HT-29 (cell line): ENCODE data around the gene KCNA3. TPM values are rescaled to one million over a fixed set of nuclear protein-coding genes. Genes with fewer than 3 reads are reported as not detected.

ENCODE experiments used
- DNase-seq: peaks from one replicate; pipeline ENCODE4 v3.0.0-alpha.2; 2015; ENCODE audit warnings: low spot score
- total RNA-seq: library from RNA; depleted of rRNA; stranded (reverse); fragments of >200 nt; shearing (Covaris generic); gene quantifications from 2 replicates; pipeline ENCODE4 v1.2.3, GENCODE V29; 2014; rRNA removed

The KCNA3 gene
- total RNA-seq, 1 experiment from 2014 or later: not detected

GRCh38 chr1:110639724-110640386, 34.9 kb downstream of the KCNA3 start:
- no peak for DNase-seq

DNA sequence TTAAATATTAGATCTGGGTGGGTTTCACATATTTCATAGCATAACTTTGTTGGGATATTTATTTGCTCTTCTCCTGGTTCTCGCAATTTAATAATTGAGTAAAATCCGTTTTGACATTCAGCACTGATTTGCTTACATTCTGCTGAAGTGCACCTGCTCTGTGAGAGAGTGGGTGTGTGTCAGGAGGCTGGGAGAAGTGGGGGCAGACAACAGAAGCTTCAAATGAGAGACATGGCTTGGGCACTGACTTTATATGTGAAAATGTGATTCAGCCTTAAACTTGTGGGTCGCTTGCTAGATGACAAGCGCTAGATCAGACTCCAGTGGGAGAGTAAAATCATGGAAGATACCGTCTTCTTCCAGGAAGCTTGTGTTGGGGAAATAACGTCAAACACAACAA, 36.2 kb downstream of the KCNA3 start:
- no peak for DNase-seq

GRCh38 chr1:110638058-110638457, 36.7 kb downstream of the KCNA3 start:
- no peak for DNase-seq

- no peak for DNase-seq
Observed at GRCh38 chr1:110637475-110637874, 37.3 kb downstream of the KCNA3 start.

GRCh38 chr1:110636149-110636935, 38.4 kb downstream of the KCNA3 start:
- no peak for DNase-seq

GRCh38 chr1:110635434-110635833, 39.3 kb downstream of the KCNA3 start:
- no peak for DNase-seq

DNA sequence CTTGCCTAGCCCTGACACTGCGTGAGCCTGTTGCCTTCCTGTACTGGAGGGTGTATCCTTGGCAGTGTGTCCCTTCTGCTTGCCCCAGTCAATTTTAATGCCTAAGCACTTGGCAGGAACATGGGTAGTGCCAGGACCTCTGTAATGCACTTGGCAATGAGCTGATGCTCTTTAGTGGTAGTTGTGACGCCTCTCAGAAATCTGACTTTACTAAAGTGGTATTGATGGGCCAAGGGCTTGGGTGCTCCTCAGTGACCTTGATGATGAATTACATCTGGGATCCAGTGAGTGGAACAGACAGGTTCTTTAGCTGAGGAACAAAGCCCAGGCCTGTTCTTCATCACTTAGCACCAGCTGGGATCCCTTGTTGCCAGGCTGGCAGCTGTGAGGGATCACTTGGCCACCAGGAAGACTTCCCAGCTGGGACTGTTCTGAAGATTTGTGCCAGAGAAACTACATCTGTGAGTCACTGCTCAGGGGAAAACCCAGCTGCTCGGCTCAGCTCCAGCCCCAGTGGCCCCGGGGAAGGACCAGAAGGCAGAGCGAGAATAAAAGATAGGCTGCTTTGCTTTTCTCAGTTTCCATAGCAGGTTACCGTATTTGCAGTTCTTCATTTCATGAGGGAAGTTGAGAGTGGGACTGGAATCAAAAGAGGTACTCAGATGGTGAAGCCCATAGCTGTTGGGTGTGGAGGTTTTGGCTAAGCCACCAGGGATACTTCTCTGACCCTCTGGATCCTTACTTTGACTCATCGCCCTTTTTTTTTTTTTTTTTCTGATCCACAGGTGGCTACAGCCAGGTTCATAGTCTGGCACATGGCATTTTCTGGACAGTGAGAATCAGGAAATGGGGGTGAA, 40.1 kb downstream of the KCNA3 start:
- DNase-seq: no peak

DNA sequence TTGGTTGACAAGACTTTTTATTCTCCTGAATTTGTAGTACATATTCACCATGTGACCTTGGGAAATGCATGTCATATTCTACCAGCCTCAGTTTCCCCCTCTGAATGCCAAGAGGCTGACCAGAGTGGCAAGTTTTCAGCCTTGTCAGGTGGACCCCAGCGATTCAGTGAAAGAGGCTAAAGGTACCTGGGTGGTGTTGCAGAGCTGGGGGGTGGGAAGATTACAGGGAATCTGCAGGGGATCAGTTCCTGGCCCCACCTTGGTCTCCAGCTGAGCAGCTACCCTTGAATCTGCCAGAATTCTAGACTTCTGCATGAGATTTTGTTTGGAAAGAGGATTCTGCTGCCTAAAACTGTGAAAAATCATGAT, 40.7 kb downstream of the KCNA3 start:
- DNase-seq: no peak

- DNase-seq: no peak
Observed at GRCh38 chr1:110633646-110634030, 41.1 kb downstream of the KCNA3 start.

GRCh38 chr1:110631836-110632620, 42.7 kb downstream of the KCNA3 start:
- DNase-seq: no peak

DNA sequence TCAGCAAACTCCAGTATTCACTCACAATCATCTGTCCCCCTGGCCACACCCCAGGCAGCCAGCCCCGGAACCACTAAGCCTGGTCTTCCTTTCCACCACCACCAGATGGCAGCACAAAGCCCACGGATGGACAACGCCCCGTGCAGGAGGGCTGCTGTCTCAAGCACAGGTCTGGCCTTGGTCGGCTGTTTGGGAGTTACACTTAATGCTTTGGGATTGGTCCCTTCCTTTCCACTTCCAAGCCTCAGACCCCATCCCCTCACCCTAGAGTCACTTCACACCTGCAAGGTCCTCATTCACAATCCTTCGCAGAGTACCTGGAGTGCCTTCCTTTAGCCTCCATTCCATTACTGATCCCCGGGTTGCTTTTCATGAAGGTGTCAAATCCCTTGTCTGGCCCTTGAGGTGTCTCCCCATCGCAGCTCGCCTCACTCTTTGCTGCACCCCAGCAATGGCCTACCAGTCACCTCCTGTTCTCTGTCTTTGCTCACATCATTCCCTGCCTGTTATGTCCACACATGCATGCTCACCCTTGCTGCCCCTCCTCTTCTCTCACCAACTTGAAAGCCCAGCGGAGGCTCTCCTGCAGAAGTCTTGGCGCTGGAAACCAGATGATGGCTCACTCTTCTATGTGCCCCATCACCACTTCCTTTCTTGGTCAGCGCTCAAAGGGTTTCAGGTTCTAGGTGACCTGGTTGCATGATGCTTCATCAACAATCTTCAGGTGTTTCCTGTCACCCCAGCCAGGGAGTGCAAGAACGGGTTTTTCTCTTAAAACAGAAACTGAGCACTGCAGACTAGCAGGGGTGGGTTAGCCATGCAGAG, 43.7 kb downstream of the KCNA3 start:
- peak; percentile 69 for DNase-seq

DNA sequence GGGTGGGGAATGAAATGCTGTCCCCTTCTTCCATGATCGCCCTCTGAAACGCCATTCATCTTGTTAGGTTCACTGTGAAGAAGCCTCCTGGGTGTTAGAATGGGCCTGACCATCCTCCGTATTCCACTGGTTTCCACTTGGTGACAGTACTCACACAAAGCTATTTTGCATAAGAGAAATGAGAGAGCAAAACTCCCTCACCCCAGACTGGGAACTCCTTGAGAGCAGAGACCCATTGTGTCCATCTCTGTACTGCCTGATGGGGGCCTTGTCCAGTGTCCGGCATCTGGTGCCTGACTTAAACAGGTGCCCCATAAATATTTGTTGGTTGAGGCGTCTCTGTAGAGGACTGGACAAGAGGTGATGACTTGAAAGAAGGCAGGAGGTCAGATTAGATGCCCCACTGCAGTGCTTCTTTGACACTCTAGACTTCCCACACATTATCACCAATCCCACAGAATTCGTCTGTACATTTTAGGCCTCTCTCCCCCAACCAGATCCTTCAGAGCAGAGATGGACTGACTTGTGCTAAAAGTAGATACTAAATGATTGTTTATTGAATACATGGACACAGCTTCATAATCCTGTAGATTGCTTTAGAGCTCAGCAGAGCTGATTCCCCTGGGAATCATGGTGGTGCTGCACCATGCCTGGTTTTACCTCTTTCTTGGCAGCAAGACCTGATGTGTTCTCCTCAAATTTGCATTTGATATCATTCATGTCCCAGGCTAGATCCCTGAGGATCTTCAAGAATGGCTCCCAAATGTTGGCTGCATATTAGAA, 46.2 kb downstream of the KCNA3 start:
- no peak for DNase-seq

DNA sequence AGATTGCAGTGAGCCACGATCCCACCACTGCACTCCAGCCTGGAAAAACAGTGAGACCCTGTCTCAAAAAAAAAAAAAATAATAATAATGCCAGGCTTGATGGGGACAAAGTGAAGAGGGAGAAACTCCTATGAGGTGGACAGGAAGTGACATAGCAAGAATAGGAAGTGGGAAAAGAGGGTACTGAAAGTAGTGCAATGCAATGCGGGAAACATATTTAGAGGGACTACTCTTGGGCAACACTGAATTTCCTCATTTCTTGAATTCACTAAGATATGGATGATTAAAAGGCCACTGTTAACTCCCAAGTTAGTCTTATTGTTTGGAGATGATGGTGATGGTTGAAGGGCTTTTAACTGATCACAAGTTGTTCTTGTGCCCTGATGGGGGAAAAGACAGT, 47.0 kb downstream of the KCNA3 start:
- DNase-seq: no peak

DNA sequence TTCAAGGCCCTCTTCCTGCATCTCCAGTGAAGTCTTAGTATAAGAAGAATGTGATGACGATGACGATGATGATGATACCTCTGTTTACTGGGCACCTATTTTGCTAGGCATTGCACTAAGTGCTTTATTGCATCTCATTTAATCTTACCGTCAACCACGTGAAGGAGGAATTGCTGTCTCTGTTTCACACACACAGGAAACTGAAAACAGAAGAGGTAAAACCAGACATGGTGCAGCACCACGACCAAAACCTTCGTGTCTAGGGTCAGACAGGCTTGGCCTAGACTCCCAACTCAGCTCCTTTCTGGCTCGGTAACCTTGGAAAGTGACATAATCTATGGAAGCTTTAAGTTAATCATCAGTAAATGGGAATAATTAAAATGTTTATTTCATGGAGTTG, 47.9 kb downstream of the KCNA3 start:
- no peak for DNase-seq

Other genes starting within 250 kb of the KCNA3 start
- gene PROK1, start 223.8 kb downstream of the KCNA3 start, total RNA-seq: not detected in 2 replicates
- gene KCNA10, start 155.8 kb downstream of the KCNA3 start, total RNA-seq: not detected in 2 replicates
- gene KCNA2, start 68.6 kb downstream of the KCNA3 start, total RNA-seq: not detected in 2 replicates
- gene CD53, start 198.2 kb upstream of the KCNA3 start, total RNA-seq: not detected in 2 replicates